Stimulated activated CD8-positive, alpha-beta memory T cell treated with anti-CD3 and anti-CD28 coated beads, Interleukin-7, amount 100 ng/mL, for 4 hours (primary cell): ENCODE data around the gene CGB3.
A peak's percentile ranks its signal among the peaks of the same experiment; 100 is the strongest.
"Not testable (repeated sequence)": the region's sequence is repeated elsewhere in the genome, so short reads cannot be mapped to it uniquely, and the experiment has no call there.

Experiments used
- DNase-seq, 2 donors: peaks; one replicate each; pipeline ENCODE4 v3.0.0-alpha.2; 2020; ENCODE audit warnings: low read depth in 2 of 2

The CGB3 gene

GRCh38 chr19:49024233-49024632 lies at the start of gene CGB3:
Gene CGB3 (minus strand): TSS chr19:49024333. CDS start chr19:49023971, 362 bp downstream.
- DNase-seq: not testable (repeated sequence)

DNA sequence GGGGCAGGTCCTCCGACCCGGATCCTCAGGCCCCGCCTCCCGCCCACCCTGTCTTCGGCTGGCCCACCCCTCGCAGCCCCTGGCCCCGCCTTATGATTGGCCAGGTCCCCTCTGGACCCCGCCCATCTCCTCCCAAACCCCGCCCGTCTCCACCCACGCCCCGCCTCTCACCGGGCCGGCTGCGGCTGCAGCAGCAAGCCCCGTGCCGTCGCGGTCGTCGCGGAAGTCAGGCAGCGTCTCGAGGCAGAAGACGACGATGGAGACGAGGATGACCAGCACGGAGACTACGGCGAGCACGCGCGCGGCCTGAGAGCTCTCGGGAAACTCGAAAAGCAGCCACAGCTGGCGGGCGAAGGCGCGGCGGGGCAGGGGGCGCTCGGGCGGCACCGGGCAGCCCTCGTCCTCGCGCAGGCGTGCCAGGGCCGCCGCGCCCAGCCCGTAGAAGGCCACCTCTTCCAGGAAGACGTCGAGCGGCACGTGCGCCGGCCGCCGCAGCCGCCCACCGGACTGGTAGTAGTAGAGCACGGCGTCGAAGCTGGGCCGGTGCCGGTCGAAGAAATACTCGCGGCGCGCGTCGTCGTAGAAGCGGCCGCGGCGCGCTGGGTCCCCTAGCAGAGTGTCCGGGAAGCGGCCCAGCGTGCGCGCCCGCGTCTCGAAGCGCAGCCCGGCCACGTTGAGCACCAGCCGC lies 47.9 kb upstream of the CGB3 start:
- peak in 1 of 2 donors; percentile 20 for DNase-seq

GRCh38 chr19:49070416-49070815 lies 46.3 kb upstream of the CGB3 start:
- DNase-seq: no peak

GRCh38 chr19:49069026-49069425 lies 44.9 kb upstream of the CGB3 start:
- DNase-seq: no peak

DNA sequence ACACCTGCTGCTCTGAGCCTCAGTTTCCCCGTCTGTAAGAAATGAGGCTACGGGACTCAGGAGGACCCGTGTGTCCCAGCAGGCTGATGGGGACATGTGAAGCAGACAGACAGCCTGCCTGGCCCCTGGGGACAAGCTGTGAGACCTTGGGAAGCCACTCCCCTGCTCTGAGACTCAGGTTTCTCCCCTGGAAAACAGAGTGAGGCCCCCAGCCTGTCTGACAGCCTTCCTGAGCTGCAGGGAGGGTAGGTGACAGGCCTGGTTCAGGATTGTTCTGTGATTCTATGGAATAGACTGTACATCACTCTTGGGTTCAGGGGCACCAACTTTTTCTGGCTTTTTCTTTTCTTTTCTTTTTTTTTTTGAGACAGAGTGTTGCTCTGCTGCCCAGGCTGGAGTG lies 43.4 kb upstream of the CGB3 start:
- no peak for DNase-seq

DNA sequence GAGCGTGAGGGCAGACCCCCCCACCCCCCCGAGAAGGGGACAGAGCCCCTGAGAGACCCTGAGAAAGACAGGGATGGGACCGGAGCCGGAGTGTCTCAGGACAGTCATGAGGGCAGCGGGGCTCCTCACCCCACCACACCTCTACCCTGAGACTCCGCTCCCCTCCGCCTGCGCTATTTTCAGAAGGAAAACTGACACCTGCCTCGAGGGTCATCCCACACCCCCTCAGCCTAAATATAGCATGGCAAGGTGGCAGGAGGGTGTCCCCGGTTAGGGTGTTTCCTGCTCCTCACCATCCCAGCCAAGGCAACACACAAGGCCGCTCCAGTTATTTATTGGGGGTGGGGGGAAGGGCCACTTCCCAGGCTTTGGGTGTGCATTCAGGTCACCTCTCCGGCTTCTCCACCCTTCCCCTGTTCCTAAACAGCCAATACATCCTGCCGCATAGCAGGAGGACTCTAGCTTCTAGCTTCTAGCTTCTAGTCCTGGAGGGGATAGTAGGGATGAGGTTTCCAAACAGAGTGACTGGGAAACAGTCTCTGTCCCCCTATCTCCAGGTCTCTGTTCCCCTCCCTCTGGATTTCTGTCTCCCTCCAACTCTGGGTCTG lies 41.9 kb upstream of the CGB3 start:
- no peak for DNase-seq

- DNase-seq: no peak
Observed at GRCh38 chr19:49064768-49065611, 40.9 kb upstream of the CGB3 start, which contains the start of gene NTF4. Gene NTF4 (minus strand): TSS chr19:49064818. CDS start chr19:49061997, 2,821 bp downstream.

- no peak for DNase-seq
Observed at GRCh38 chr19:49064029-49064629, 40.0 kb upstream of the CGB3 start.

DNA sequence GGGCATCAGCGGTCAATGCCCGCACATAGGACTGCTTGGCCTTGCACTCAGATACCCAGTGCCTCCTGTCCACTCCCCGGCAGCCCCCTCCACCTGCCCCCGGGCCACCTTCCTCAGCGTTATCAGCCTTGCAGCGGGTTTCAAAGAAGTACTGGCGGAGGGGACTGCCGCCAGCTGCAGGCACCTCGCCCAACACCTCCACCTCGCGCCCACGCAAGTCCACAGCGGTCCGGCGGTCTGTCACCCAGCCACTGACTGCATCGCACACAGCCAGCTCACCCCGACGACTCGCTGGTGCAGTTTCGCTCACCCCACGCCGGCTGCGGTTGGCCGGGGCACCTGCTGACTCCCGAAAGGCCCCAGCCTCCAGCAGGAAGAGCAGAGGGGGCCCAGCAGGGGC lies 37.3 kb upstream of the CGB3 start:
- no peak for DNase-seq

DNA sequence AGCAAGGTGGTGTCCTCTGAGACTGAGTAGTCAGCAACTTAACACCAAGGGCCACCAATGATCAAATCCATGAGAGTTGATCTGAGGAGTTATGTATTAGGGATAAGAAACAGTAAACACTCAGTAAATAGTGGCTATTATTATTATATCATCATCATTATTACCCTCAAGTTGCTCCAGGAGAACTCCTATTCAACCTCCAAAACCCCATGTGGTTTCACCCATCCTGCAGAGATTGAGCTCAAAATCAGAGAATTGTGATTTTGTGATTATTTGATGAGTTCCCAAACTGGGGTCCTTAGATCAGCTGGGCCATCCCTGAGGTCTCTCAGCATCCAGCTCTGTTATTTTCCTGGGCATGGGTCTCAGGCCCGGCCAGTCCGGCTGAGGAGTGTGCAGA lies 36.9 kb upstream of the CGB3 start:
- DNase-seq: no peak

DNA sequence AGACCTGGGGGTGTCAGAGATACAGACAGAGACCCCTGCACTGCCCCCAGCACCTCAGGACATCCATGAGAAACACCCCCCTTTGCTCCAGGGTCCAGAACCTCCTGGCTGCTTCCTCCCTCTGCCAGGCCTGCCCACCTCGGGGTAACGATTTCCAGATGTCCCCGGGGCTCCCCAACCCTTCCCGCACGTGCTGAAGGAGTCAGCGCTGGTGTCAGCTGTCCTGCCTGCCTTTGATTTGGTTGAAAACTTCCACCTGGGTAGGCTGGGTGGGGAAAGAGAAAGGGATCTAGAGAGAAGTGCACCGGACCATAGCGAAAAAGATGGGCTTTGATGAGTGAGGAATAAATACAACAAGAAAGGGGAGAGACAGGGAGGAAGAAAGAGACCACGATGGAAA lies 34.9 kb upstream of the CGB3 start:
- no peak for DNase-seq

DNA sequence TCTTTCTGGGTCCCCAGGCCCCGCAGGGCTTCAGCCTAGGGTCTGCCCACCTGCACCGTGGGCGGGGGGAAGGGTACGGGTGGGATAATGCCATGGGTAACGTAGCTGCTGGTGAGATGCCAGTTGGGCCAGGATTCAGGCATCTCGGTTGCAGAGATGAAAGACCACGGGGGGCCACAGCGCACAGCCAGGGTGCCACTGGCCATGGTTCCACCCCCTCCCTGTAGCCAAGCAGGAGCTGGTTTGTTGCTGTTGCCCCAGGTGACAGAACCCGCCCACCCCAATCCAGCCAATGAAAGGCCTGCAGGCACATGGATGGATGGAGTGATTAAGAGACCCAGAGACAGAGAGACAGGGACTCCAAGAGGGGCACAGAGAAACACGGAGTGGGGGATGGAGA lies 34.4 kb upstream of the CGB3 start:
- no peak for DNase-seq

DNA sequence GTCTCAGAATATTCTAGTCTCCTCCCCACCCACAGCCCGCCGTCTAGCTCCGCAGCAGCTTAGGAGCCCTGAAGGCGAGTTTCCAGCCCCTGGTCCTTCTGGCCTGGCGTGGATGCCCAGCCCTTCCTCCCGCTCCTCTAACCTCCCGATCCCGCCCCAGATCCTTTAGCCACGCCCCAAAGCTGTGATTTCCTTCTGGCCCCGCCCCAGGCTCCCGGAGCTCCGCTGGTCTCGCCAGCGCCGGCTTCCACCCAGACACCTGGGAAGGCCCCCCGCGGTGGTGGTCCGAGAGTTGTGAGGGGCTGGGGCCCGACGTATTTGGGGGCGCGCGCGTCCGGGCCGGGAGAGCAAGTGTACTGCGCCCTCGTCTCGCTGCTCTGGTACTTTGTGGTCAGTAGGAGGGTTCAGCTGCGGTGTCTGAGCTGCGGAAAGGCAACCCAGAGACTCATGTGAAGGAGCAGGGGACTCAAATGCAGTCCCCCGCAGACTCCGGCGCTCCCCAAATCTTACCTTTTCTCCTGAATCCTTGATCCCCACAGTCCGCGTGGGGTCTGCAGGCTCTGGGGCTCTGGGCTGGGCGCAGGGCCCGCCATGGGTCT lies 33.6 kb upstream of the CGB3 start, which contains the start of gene CGB7:
TSS of gene CGB7 (minus strand) at position 114 of the 599 bp plus-strand sequence. CDS start 2,374 bp downstream, outside the sequence.
- DNase-seq: no peak

GRCh38 chr19:49056902-49057596 lies 32.9 kb upstream of the CGB3 start:
- not testable (repeated sequence) for DNase-seq

DNA sequence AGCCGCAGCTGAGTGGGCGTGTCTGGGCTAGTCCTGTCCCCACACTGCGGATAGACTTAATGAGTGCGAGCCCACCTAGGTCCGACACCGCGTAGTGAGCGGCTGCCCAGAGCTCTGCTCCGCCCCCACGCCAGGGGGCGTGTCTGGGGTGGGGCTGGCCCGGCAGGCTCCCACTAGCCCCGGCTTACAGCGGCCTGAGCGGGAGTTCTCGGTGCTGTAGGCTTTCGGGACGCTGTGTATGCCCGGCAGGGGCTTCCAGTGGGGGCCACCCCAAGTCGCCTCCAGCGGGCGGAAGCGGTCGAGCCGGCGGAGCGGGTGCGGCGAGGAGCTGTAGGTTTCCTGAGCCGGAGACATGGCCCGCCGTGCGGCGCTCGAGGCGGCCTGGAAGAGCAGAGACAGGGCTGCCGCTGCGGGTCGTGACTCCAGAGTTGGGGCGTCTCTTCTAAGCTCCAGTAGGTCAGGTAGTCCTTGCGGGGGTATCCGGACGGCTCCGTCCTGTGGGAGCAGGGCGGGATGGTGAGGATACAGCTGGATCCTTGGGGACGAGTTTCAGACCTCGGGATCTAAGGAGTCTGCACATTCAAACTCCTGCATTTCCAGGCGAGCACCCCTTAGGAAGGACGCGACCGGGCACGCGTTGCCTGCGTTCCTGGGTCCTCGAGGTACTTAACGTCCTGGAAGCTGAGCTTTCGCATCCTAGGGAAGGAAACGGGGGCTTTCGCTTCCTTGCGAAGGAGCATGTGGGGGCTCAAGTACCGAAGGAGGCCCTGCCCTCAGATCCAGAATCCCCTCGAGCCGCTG lies 32.2 kb upstream of the CGB3 start:
- DNase-seq: peak in 1 of 2 donors; percentile 40

GRCh38 chr19:49050376-49051033 lies 26.4 kb upstream of the CGB3 start:
- not testable (repeated sequence) for DNase-seq

GRCh38 chr19:49049834-49050233 lies 25.7 kb upstream of the CGB3 start:
- not testable (repeated sequence) for DNase-seq

DNA sequence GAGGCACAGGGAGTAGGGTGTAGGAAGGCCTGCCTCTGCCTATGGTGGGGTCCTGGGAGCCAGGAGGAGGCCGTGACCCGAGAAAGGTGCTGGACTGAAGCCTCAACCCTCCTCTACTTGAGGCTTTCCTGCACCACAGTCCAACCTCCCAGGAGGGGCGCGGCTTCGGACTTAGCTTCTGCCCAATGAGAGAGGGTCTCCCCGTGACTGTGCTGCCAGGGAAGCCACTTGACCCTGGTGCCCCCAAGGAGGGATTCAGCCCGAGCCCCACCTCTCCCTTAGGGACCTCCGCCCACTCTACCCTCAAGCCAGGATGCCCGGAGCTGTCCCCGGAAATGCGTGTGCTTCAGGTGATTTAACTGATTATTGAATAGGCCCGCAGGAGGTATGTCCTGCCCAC lies 24.9 kb upstream of the CGB3 start, which contains the start of gene CGB8:
TSS of gene CGB8 (minus strand) at position 101 of the 400 bp plus-strand sequence. CDS start 372 bp downstream, outside the sequence.
- DNase-seq: not testable (repeated sequence)

DNA sequence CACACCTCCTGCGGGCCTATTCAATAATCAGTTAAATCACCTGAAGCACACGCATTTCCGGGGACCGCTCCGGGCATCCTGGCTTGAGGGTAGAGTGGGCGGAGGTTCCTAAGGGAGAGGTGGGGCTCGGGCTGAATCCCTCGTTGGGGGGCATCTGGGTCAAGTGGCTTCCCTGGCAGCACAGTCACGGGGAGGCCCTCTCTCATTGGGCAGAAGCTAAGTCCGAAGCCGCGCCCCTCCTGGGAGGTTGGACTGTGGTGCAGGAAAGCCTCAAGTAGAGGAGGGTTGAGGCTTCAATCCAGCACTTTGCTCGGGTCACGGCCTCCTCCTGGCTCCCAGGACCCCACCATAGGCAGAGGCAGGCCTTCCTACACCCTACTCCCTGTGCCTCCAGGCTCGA lies 19.4 kb upstream of the CGB3 start, which contains the start of gene CGB5:
TSS of gene CGB5 (plus strand) at position 301 of the 400 bp plus-strand sequence. CDS start 362 bp downstream, outside the sequence.
- DNase-seq: not testable (repeated sequence)
